A204.1 (cell line): ENCODE results near the gene PLAAT4.
"Not testable (repeated sequence)": the region's sequence is repeated elsewhere in the genome, so short reads cannot be mapped to it uniquely, and the experiment has no call there.

Experiments used
- FAIRE-seq: peaks from 2 replicates; lab custom pipeline; 2012; peaks lifted over from hg19 to GRCh38; lab: Jason Lieb, UNC

Gene PLAAT4

DNA sequence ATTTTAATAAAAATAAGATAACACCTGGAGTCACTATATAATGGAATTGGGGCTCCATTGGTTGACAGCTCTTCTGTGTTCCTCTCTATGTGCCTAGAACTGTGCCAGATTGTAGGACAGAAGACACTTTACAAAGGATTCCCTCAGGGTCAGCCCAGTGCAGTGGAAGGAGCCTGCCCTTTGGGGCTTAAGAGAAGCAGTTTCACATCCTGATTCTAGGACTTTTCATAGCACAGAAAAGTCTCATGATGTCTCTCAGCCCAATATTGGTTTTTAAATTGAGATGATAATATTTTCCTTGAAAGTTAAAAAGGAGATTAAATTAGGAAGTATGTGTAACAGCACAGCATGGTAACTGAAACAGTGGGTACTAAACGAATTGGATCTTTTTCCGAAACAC, 7.1 kb downstream of the PLAAT4 start:
- no peak for FAIRE-seq

DNA sequence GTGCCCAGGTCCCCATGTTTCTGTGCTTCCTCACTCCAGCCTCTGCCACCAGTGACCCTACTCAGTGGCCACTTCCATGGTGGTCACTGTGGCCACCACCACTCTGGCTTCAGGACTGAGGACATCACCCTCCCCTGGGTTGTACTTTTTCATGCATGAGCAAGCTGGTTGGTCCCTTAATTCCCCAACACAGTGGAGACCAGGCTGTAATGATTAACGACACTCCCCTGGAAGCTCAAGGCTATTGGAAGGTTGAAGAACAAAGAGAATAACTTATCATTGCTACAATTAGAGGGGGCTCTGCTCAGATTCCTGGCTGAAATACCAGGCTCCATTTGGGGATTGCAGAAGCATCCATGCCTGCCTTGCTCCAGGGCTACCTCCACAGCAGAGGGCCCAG, 10.5 kb downstream of the PLAAT4 start:
- FAIRE-seq, result no peak

DNA sequence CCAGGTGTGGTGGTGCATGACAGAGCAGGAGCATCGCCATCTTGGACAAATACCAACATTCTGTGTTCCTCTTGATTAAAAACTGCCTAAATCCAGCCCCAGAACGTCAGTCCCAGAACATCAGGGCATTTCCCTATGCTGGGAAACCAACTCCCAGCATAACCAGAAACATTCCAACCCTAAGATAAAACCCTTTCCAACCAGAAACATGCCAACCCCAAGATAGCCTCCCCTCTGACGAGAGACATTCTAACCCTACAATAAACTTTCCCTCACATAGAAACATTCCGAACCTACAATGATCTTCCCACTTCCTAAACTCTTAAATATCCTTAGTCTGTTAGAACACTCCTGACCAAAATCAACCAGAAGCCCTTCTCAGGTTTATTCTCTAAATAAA, 11.6 kb downstream of the PLAAT4 start:
- FAIRE-seq, result no peak

DNA sequence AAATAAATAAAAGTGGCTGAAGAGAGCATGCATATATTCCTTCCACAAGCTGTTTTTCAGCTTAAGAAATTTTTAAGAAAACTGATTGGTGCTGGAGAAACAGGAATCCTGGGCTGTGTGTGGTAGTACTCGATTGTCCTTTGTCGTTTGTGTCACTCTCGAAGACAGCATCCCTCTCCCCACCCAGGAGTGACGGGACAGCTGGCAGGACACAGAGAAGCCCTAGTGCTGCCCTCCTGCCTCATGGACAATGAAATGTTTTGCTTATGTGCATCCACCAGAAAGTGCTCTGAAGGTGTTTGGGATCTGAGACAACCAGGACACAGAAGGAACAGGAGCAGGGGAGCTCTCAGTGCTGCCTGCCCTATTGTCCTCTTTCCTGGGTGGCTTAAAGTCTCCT, 12.8 kb downstream of the PLAAT4 start:
- FAIRE-seq, result no peak

DNA sequence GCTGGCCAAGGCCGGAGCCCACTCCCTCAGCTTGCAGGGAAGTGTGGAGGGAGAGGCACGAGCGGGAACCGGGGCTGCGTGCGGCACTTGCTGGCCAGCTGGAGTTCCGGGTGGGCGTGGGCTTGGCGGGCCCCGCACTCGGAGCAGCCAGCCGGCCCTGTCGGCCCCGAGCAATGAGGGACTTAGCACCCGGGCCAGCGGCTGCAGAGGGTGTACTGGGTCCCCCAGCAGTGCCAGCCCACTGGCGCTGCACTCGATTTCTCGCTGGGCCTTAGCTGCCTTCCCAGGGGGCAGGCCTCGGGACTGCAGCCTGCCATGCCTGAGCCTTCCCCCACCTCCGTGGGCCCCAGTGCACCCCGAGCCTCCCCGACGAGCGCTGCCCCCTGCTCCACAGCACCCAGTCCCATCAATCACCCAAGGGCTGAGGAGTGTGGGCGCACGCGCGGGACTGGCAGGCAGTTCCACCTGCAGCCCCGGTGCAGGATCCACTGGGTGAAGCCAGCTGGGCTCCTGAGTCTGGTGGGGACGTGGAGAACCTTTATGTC, 13.6 kb downstream of the PLAAT4 start:
- FAIRE-seq, result not testable (repeated sequence)

DNA sequence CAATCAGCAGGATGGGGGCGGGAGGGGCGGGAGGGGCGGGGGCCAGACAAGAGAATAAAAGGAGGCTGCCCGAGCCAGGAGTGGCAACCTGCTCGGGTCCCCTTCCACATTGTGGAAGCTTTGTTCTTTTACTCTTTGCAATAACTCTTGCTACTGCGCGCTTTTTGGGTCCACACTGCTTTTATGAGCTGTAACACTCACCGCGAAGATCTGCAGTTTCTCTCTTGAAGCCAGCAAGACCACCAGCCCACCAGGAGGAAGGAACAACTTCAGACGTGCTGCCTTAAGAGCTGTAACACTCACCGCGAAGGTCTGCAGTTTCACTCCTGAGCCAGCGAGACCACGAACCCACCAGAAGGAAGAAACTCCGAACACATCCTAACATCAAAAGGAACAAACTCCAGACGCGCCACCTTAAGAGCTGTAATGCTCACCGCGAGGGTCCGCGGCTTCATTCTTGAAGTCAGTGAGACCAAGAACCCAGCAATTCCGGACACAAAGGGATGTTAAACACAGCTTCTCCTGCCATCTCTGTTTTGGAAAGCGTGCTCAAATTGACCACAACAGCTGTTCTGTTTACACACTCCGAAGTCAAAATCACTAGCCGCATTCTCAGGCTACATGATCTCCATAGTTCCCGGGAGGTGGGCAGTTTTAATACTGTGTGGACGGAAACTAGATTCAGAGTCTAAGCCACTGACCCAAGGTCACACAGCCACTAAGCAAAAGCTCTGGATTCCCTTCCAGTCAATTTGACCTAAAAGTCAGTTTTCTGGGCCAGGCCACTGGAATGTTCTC, 14.7 kb downstream of the PLAAT4 start:
- no peak for FAIRE-seq

DNA sequence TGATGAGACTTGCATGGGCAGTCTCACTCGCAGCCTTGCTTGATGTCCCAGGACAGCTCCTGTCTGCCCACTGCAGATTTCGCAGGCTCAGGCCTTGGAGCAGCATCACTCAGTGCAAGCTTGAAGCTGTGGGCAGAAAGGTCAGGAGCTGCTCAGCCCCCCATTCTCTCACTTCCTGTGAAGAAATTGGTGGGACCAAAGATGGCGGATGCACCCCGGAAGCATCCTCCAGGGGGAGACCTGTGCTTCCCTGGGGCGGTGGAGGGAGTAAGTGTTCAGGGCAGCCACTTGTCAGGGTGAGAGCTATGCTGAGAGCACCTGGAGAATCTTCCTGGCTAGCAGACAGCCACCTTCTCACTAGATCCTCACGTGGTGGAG, 15.3 kb downstream of the PLAAT4 start:
- no peak for FAIRE-seq

DNA sequence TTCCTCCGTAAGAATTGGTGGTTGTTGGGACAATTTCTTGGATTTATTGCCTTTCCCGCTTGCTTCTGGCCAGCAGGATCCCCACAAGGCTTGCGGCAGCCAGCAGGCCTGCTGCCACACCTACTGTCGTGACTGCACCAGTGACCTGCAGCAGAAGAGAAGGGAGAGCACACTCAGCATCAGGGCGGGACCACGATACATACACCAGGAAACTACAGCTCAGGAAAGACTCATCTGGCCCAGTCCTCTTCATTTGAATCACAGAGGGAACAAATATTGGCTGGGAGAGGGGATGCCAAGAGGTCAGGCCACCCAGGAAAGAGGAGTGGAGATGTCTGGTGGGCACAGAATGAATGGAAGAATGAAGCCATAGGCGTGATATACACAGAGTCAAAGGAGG, 16.3 kb downstream of the PLAAT4 start:
- no peak for FAIRE-seq

DNA sequence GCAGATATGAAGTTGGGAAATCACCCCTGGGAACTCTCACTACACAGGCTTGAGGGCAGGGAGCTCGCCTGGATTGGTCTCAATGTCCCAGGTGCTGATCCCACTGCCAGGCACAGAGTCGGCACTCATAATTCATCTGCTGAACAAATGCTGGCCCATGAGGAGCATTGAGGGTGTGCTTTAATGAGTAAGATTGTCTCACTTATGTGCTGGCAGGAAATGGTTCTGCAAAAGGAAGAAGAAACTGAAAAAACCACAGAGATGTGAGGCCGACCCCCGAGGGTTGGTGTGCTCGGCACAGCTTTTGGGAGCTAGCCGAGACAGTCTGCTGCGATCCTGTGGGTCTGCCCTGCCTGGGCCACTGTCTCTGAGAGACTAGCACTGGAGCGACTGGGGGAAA, 17.2 kb downstream of the PLAAT4 start:
- FAIRE-seq, result no peak

DNA sequence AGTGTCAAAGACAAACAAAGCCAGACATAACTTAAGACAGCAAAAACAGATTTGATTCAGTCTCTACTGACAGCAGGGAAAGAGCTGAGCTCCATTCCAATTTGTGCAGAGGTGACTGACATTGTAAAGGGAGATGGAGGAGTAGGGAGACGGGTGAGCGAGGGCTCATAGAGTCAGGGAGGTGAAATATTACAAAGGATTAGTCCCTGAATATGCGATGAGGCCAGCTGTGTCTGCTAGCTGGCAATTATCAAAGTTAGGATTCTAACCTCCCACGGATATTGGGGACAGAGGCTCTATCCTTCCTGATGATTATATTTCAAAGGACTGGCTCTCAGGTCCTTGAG, 18.2 kb downstream of the PLAAT4 start:
- FAIRE-seq, result no peak

DNA sequence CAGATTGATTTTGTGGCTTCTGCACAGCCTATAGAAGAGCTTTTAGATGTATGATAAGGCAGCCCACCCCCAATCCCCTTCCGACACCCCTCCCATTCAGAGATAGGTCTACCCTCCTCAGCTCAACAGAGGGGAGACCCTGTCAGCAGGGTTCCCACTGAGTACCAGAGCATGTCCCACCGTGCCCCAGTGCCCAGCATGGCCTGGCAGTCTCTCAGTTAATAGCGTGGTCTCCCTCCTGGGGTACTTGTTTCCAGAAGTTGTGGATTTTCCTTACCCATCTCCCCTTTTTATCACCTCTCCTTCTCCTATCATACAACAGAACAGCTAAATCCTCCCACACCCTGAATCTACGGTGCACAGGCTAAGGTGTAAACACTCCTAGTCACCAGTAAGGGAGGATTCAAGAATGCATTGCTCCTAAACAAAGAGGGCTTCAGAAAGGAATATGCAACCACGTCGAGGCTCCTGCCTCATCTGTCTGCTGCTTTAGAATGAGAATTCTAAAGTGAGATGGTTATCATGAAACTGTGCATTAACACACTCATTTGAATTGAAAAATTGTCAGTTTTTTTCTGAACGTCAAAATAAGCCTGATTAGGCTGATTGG, 19.9 kb downstream of the PLAAT4 start:
- no peak for FAIRE-seq

DNA sequence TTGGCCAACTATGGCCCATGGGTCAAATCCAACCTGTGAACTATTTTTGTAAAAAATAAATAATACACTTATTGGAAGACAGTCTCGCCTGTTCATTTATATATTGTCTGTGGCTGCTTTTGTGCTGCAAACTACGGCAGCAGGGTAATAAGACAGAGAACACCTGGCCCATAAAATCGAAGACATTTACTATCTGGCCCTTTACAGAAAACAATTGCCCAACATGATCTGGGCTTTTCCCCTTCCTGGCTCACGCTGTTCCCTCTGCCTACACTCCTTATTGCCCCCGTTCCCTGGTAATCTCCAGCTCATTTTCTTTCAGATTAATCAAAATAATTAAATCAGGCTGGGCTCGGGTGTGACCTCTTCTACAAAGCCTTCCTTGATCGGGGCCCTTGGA, 21.0 kb downstream of the PLAAT4 start:
- no peak for FAIRE-seq

DNA sequence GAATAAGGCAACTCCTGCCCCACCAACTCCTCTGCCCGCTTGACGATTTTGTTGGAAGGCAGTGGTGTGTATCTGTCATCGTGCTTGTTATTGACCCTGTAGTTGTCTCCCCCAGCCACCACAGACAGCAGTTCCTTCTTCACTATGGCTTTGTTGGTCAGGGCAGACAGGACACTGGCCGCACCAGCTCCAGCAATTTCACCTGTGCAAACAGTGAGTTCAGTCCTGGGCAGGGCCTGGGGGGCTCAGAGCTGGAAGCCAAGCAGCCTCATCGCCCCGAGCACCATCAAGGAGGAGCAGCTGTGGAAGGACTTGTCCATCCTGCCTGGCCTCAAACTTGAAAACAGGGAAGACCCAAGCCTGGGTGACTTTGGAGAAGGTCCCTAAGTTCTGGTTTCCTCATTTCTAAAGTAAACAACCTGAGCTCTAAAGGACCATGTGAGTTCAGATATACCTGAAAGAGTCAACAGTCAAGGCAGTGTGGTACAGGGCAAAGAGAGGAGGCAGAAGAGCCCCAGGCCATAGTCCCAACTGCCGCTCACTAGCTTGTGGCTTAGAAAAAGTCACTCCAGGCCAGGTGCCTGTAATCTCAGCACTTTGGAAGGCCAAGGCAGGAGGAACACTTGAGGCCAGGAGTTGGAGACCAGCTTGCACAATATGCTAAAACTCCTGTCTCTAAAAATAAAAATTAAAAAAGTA, 22.0 kb downstream of the PLAAT4 start:
- FAIRE-seq, result no peak

DNA sequence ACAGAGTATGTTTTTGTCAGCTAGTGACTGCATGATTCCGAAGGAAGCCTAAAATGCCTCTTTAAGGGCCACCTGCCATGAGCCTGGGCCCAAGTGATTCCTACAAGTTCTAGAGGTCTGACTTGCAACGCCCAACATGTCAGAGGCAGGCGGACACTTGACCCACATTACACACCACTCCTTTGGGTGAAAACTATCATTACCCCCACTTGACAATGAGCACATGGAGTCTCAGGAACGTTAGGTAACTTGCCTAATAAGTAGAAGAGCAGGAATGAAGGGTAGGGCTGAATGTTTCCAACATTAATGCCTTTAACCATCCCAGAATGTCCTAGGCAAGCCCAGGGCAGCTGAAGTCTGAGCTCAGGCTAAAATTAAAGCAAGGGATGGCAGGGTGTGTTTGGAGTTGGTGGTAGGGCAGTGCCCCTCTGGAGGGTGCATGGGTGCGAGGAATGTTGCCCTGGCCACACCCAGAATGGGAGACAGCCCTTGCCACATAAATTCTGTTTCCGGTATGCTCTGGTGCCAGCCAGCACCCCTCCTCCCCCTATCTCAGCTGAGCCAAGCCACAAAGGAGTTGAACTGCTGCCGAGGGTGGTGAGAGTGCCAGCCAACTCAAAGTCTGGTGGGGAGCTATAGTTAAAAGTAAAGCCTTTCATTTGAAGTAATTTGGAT, 24.0 kb downstream of the PLAAT4 start:
- no peak for FAIRE-seq

DNA sequence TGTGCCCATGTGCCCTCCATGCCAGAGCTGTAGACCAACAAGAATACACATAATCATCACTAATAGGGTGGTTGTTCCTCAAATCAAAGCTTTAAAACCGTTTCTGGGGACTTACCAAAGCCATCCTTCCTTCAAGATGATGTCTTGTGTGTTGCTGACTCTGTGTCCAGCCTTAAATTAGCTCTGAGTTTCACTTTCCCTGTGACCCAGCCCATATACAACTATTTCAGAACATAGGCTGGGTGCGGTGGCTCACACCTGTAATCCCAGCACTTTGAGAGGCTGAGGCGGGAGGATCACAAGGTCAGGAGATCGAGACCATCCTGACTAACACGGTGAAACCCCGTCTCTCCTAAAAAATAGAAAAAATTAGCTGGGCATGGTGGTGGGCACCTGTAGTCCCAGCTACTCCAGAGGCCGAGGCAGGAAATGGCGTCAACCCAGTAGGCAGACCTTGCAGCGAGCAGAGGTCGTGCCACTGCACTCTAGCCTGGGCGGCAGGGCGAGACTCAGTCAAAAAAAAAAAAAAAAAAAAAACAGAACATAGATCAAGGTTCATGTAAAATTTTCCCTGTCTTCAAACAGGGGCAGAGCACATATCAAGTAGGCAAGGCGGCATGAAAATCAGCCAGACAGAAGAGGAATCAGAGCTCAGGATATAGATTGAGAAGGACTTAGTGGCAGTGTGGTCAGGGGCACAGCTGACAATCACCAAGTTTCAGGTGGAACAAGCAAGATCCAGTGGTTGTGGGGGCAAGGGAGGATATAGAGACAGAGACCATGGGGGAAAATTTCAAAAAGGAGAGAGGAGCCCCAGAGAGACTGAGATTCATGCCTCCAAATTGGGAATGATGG, 26.8 kb downstream of the PLAAT4 start, which contains the start of gene PLAAT2:
Gene PLAAT2, minus strand, starts transcription at position 179 of the 855 bp plus-strand sequence. Its CDS starts 55 bp downstream, at position 124.
- FAIRE-seq, result no peak

DNA sequence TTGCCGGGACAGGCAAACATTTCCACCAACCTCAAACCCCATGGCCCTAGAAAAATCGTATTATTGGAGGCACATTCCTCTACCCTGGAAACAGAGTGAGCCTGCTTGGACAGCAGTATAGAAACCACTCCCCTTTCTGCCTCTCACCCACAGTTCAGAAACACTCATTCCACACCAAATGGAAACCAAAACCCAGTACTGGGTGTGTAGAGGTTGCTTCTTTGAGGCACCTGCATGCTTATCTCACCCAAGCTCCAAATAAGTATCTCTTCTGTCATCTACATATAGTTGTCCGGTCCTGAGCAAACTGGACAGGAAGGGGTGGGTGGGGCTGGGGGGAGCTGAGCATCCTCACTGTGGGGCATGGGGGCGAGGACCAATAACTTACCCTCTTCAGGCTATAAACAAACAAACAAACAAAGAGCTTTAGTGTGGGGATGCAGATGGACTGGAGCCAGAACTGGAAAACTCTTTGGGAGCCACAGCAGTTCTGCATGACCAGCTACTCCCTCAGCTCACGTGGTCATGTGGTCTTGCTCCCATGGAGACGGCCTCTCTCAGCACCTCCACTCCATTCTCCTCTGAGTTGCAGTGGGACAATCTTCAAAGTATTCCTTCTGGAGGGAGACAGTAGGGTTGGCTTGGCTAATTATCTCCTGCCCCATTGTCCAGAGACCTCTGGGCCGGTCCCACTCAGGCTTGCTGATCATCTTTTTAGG, 27.6 kb downstream of the PLAAT4 start:
- no peak for FAIRE-seq

DNA sequence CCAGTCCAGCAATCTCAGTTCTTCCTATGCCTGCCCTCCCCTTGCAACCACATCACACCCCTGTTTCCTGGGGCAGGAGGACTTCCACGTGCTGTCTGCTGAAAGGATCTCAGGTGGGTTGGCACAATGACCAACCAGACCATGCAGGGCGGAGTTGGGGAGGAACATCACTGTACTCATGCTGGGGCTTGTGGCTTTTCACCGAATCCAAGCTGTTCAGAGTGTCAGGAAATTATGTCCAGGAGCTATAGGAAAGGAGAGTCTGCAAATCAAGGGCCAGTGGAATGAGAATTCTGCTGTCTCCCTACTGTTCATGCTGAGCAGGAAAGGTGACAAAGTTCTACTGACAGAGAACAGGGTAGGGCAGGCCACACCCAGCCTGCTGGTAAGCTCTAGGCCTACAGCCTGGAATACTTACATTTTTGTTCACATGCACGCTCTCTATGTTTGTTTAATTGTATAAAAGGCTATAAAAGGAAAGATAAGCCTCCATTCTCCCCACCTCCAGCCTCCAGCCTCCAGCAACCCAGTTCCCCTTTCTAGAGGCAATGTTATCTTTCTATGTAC, 28.3 kb downstream of the PLAAT4 start:
- FAIRE-seq, result no peak

DNA sequence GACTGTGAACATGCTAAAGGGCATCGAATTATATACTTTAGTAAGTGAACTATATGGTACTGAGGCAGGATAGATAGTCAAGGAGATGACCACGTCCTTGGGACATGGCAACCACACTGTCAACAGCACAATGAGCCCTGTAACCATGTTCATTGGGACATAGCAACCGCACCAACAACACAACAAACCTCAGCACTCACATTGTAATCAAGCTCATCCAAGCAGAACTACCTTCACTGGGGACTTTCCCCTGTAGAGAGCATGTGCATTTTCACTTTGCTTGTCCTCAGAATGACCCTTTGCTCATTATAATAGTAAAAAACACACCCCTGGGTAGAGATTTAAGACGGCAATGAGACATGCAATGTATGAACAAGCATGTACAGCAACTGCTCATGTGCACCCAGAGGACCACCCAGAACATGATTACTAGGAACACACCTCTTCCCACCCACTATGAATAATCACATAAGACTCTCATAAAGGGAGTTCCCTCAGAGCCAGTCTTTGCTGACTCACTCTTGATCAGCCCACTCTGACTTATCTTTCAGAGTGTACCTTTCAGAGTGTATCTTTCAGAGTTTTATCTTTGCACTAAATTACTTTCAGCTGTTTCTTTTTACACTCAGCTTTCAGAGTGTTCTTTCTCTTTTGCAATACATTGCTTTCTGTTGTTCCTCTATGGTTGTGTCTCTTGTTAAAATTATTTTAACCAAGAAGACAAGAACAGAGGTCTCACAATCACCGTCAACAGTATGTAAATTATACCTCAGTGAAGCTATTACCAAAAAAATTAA, 30.6 kb downstream of the PLAAT4 start:
- no peak for FAIRE-seq

DNA sequence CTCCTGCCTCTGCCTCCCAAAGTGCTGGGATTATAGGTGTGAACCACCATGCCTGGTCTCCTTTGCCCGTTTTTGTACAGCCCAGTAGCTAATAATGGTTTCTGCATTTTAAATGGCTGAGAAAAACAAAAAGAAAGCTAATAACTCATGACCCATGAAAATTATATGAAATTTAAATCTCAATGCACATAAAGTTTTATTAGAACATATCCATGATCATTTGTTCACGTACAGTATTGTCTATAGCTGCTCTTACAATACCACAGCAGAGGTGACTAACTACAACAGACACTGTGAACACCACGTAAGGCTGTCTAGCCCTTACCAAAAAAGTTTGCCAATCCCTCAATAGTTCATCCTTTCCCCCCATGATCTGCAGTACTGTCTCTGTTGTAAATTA, 33.0 kb downstream of the PLAAT4 start:
- FAIRE-seq, result no peak
